GM12875 (cell line): ENCODE data around the gene PDK1.
"Not testable (repeated sequence)": the region's sequence is repeated elsewhere in the genome, so short reads cannot be mapped to it uniquely, and the experiment has no call there.

Source experiments
- H3K4me3 ChIP-seq: one replicate; pipeline ENCODE4 v1.5.1; 2011; ENCODE audit warnings: low read depth, low read length, control low read depth
- TF ChIP-seq, protein P1 (sequence below): IDR thresholded peaks from 2 replicates; pipeline ENCODE4 v1.5.1; 2011; ENCODE audit warnings: low read depth, mild to moderate bottlenecking, control low read depth, inconsistent platforms, low read length, moderate library complexity, borderline replicate concordance; ENCODE audit not compliant: insufficient read depth

The PDK1 gene

GRCh38 chr2:172539767-172540166 lies 16.1 kb upstream of the PDK1 start:
- H3K4me3 ChIP-seq = no peak overlapping the region
- TF ChIP-seq, protein P1, sequence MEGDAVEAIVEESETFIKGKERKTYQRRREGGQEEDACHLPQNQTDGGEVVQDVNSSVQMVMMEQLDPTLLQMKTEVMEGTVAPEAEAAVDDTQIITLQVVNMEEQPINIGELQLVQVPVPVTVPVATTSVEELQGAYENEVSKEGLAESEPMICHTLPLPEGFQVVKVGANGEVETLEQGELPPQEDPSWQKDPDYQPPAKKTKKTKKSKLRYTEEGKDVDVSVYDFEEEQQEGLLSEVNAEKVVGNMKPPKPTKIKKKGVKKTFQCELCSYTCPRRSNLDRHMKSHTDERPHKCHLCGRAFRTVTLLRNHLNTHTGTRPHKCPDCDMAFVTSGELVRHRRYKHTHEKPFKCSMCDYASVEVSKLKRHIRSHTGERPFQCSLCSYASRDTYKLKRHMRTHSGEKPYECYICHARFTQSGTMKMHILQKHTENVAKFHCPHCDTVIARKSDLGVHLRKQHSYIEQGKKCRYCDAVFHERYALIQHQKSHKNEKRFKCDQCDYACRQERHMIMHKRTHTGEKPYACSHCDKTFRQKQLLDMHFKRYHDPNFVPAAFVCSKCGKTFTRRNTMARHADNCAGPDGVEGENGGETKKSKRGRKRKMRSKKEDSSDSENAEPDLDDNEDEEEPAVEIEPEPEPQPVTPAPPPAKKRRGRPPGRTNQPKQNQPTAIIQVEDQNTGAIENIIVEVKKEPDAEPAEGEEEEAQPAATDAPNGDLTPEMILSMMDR = no peak

- H3K4me3 ChIP-seq = no peak overlapping the region
- TF ChIP-seq, protein P1 = no peak
Observed at GRCh38 chr2:172540421-172540820, 15.5 kb upstream of the PDK1 start.

DNA sequence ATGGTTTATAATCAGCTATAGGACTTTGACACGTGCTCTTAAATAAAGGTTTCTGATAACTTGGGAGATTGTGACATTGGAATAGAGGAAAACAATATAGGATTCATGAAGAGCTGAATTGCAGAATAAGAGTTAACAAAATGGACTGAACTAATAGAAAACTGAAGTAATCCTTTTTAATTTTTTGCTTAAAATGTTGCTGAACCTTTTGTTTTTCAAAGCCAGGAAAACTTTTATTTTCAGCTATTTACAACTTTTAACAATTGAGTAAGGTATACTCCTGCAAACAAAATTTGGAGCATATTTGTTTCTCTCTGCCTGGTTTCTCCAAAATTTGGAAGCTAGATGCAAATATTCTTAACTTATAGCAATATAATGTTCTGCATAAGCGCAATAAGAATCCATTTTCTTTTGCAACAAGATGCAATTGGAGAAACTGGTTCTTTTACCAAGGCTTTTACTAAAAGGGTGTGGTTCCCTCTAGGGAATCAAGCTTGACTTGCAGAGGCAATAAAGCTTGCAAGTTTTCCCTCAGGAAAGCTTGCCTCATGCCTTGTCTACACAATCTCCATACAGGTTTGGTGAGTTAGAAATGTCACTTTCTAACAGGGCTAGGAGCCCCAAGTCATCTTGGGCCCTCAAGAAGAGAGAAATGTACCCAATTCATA lies 10.3 kb upstream of the PDK1 start:
- no peak overlapping the region for H3K4me3 ChIP-seq
- TF ChIP-seq, protein P1 = no peak

- no peak overlapping the region for H3K4me3 ChIP-seq
- TF ChIP-seq, protein P1 = no peak
Observed at GRCh38 chr2:172549131-172549530, 6.8 kb upstream of the PDK1 start.

DNA sequence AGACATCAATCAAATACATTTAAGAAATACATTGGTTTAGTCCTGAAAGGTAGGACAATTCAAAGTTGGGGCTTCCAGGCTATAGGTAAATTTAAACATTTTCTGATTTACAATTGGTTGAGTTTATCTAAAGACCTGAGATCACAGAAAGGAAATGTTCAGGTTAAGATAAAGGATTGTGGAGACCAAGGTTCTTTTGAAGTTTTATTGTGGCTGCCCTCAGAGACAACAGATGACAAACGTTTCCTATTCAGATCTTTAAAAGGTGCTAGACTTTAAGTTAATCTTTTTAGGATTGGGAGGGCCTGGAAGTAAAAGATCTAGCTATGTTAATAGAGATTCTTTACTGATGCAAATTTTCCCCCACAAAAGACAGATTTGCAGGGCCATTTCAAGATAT lies 6.1 kb upstream of the PDK1 start:
- H3K4me3 ChIP-seq = not testable (repeated sequence)

- TF ChIP-seq, protein P1 = no peak
Observed at GRCh38 chr2:172550419-172550818, 5.5 kb upstream of the PDK1 start.

GRCh38 chr2:172551271-172551670 lies 4.6 kb upstream of the PDK1 start:
- TF ChIP-seq, protein P1 = no peak
- H3K4me3 ChIP-seq = no peak overlapping the region

More at GRCh38 chr2:172550419-172550818, 5.5 kb upstream of the PDK1 start:
- no peak overlapping the region for H3K4me3 ChIP-seq

GRCh38 chr2:172552547-172553291 lies 3.2 kb upstream of the PDK1 start:
- TF ChIP-seq, protein P1 = no peak
- H3K4me3 ChIP-seq = no peak overlapping the region
